K562 (cell line): ENCODE measurements around the gene DPP9. TPM values are rescaled to one million over a fixed set of nuclear protein-coding genes. Genes with fewer than 3 reads are reported as not detected.

ENCODE experiments used
- BRD4 ChIP-seq: fragments of 200-600 bp; sonication (generic); IDR thresholded peaks from 2 replicates; pipeline ENCODE4 v1.6.1; 2017; ENCODE audit warnings: inconsistent platforms
- DMBX1 ChIP-seq: fragments of 250-450 bp; sonication (Bioruptor Pico); IDR thresholded peaks from 2 replicates; pipeline ENCODE4 v1.8.0; 2022; ENCODE audit warnings: inconsistent platforms, mild to moderate bottlenecking, moderate library complexity, borderline replicate concordance
- MAX ChIP-seq: sonication (generic); formaldehyde crosslinking; IDR thresholded peaks from 2 replicates; pipeline ENCODE4 v1.9.0; 2022; ENCODE audit warnings: mild to moderate bottlenecking, missing genetic modification reagents
- NCOA6 ChIP-seq: fragments of 450-650 bp; IDR thresholded peaks from 2 replicates; pipeline ENCODE4 v1.6.1; 2017; ENCODE audit warnings: mild to moderate bottlenecking
- SRSF1 ChIP-seq: fragments of 200-400 bp; formaldehyde crosslinking; IDR thresholded peaks from 2 replicates; pipeline ENCODE4 v1.6.1; 2017; ENCODE audit warnings: mild to moderate bottlenecking, low read depth, low read length, moderate library complexity
- SRSF7 ChIP-seq: fragments of 200-400 bp; formaldehyde crosslinking; optimal IDR thresholded peaks from 2 replicates; pipeline ENCODE3; 2017; ENCODE audit warnings: mild to moderate bottlenecking, low read depth, low read length
- TRIM25 ChIP-seq: fragments of 450-650 bp; IDR thresholded peaks from 2 replicates; pipeline ENCODE4 v1.7.0; 2016; ENCODE audit warnings: borderline replicate concordance
- TRIM28 ChIP-seq: fragments of 450-650 bp; IDR thresholded peaks from 2 replicates; pipeline ENCODE4 v1.6.1; 2017
- ZBTB40 ChIP-seq, 2 experiments: fragments of 450-650 bp in 1 of 2; sonication (generic) in 1 of 2; formaldehyde crosslinking in 1 of 2; IDR thresholded peaks; 2 replicates each; pipeline versions ENCODE4 v1.7.1 to v1.9.0; 2016 to 2022; ENCODE audit warnings: inconsistent platforms in 1 of 2, mild to moderate bottlenecking in 1 of 2, missing genetic modification reagents in 1 of 2
- ZNF780A ChIP-seq: fragments of 250-450 bp; sonication (Bioruptor Pico); IDR thresholded peaks from 2 replicates; pipeline ENCODE4 v1.5.0; 2021; ENCODE audit warnings: mild to moderate bottlenecking
- polyA plus RNA-seq, 8 experiments: library from polyadenylated mRNA; depleted of rRNA in 4 of 8; stranded (reverse) in 5 of 8; unstranded in 3 of 8; fragments of >200 nt; fragmentation: Nextera tagmentation in 2 of 8; fragmentation: Illumina TruSeq in 1 of 8; extraction: Ambion mirVana in 2 of 8; extraction: Trizol in 1 of 8; gene quantifications; 2 replicates each; pipeline versions ENCODE4 v1.2.1 to v1.2.3, GENCODE V29; 2011 to 2014; ENCODE audit warnings: inconsistent platforms in 1 of 8, missing spikeins in 1 of 8
- total RNA-seq, 7 experiments: library from RNA; depleted of rRNA in 6 of 7; stranded (reverse); fragments of >200 nt in 6 of 7; fragmentation: Illumina TruSeq in 2 of 7; extraction: Trizol in 2 of 7; gene quantifications; 2 replicates each; pipeline versions ENCODE4 v1.2.1 to v1.2.3, GENCODE V29; 2011 to 2021; ENCODE audit warnings: low replicate concordance in 1 of 7

DPP9 gene
- total and polyA plus RNA-seq, 9 of the 15 experiments (the other 6 are each of a cell fraction or from before 2014, with no cell fraction given) = 0.90 to 66.7 (median 24.5) TPM

GRCh38 chr19:4701557-4701956 is 22.1 kb downstream of the DPP9 start (continued):
- TF ChIP-seq DMBX1 (CRISPR knock-in tag) (no peak), TRIM25 (no peak), SRSF7 (no peak), ZNF780A (CRISPR knock-in tag) (no peak), SRSF1 (no peak), BRD4 (no peak), NCOA6 (no peak), MAX (CRISPR knock-in tag) (no peak), ZBTB40 (IDR thresholded peaks at IDR 0.05) (no peak), ZBTB40 (CRISPR knock-in tag; IDR thresholded peaks at IDR 0.05) (no peak), TRIM28 (no peak)
